AG04449 (cell line): ENCODE data around the gene MAP4K4.
"Not testable (repeated sequence)": the region's sequence is repeated elsewhere in the genome, so short reads cannot be mapped to it uniquely, and the experiment has no call there.

ENCODE experiments used
- CTCF ChIA-PET: fragments of 350-600 bp; formaldehyde crosslinking; extraction: SDS; loops from one replicate; lab custom pipeline; 2021; ENCODE audit warnings: antibody characterized with exemption; lab: Yijun Ruan, JAX
- POLR2A ChIA-PET: fragments of 400-600, 350-600 bp; formaldehyde crosslinking; extraction: SDS; loops from one replicate; lab custom pipeline; 2020; ENCODE audit warnings: antibody characterized with exemption, inconsistent platforms; lab: Yijun Ruan, JAX
- DNase-seq: peaks from one replicate; pipeline ENCODE4 v3.0.0-alpha.2; 2010; ENCODE audit warnings: low read depth, low spot score
- H3K4me3 ChIP-seq: 2 replicates; pipeline ENCODE4 v1.5.1; 2011; ENCODE audit warnings: low read depth, mild to moderate bottlenecking, control low read depth, low read length
- TF ChIP-seq, protein P1 (sequence below): IDR thresholded peaks from one replicate; pipeline ENCODE4 v1.5.1; 2011; ENCODE audit warnings: mild to moderate bottlenecking, moderate library complexity, low read length, control low read depth, inconsistent platforms; ENCODE audit not compliant: insufficient read depth; ENCODE audit errors: missing control alignments

The MAP4K4 gene

DNA sequence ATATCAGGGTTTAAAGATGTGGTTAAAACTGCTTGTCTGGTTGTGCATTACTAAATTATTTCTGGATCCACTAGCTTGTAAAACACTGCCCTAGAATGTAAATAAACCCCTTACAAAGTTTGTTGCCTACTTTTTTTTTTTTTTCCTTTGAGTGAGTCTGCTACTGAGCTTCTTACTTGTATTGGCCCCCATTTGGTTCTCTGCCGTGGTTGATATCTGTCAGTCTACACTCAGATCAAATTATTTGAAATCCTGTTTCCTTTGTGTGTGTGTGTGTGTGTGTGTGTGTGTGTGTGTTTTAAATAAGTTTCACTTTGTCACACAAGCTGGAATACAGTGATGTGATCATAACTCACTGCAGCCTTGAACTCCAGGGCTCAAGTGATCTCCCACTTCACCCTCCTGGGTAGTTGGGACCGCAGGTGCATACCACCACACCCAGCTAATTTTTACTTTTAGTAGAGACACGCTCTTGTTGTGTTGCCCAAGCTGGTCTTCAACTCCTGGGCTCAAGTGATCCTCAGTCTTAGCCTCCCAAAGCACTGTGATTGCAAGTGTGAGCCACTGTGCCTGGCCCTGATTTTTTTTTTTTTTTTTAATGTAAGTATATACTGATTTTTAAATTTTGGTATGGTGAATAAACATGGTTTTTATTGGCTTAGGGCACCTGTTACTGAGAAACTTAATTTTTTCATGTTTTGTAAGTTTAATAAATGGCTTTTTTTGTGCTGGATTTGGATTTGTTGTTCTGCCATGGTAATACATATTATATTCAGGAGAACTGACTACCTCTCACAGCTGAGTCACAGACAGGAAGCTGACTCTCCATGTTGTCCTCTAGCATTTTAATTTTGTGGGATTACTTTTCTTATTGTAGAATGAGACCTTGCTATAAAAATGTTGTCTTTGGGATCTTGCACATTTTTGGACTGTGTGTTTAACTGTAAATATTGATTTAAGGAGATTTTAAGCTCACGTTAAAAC, 48.5 kb downstream of the MAP4K4 start:
- TF ChIP-seq, protein P1, sequence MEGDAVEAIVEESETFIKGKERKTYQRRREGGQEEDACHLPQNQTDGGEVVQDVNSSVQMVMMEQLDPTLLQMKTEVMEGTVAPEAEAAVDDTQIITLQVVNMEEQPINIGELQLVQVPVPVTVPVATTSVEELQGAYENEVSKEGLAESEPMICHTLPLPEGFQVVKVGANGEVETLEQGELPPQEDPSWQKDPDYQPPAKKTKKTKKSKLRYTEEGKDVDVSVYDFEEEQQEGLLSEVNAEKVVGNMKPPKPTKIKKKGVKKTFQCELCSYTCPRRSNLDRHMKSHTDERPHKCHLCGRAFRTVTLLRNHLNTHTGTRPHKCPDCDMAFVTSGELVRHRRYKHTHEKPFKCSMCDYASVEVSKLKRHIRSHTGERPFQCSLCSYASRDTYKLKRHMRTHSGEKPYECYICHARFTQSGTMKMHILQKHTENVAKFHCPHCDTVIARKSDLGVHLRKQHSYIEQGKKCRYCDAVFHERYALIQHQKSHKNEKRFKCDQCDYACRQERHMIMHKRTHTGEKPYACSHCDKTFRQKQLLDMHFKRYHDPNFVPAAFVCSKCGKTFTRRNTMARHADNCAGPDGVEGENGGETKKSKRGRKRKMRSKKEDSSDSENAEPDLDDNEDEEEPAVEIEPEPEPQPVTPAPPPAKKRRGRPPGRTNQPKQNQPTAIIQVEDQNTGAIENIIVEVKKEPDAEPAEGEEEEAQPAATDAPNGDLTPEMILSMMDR, result no peak
- POLR2A ChIA-PET, result interaction anchor here (0.7 to 2.1 kb wide), 5 partner anchors 9 to 75 kb away, joined by 4 to 9 read pairs (median 5); partner anchors contain the start of gene MAP4K4
- DNase-seq, result no peak
- no peak overlapping the region for H3K4me3 ChIP-seq
- CTCF ChIA-PET, result interaction anchor here (0.9 to 2.5 kb wide), 8 partner anchors 8 to 404 kb away, joined by 3 to 10 read pairs (median 4); partner anchors contain the start of gene MAP4K4

DNA sequence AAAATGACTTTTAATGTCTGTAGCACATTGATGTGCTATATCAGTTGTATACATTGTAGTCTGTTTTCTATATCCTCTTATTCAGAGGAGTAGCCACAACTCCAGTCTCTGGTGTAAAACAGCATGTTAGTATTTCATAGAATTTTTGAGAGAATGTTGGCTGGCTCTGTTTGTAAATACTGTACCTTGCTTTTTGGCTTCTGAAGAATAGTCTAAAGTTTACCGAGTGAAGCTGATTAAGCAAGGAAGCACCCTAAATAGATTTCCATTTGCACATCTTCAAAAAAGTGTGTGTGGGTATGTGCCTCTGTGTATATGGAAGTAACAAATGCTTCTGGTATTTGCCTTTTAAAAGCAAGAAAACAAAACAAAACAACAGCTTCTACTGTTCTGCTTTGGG, 50.5 kb downstream of the MAP4K4 start:
- DNase-seq, result no peak
- POLR2A ChIA-PET, result interaction anchor here (1.2 to 1.9 kb wide), 2 partner anchors 11 to 48 kb away, joined by 4 to 9 read pairs; no protein-coding TSS in a partner anchor
- TF ChIP-seq, protein P1, result no peak
- CTCF ChIA-PET, result interaction anchor here (1.1 to 1.5 kb wide), 2 partner anchors 9 to 21 kb away, joined by 3 to 4 read pairs; no protein-coding TSS in a partner anchor
- H3K4me3 ChIP-seq, result no peak overlapping the region

DNA sequence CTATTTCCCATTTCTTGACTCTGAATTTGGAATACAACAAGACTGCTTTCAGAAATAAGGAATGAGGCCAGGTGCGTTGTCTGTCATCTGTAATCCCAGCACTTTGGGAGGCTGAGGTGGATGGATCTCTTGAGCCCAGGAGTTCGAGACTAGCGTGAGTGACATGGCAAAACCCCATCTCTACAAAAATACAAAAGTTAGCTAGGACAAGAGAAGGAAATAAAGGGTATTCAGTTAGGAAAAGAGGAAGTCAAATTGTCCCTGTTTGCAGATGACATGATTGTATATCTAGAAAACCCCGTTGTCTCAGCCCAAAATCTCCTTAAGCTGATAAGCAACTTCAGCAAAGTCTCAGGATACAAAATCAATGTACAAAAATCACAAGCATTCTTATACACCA, 51.0 kb downstream of the MAP4K4 start:
- not testable (repeated sequence) for DNase-seq, H3K4me3 ChIP-seq
- CTCF ChIA-PET, result interaction anchor here (1.1 to 1.5 kb wide), 2 partner anchors 9 to 20 kb away, joined by 3 to 4 read pairs; no protein-coding TSS in a partner anchor
- POLR2A ChIA-PET, result interaction anchor here (1.2 kb wide), 1 partner anchor 48 kb away, joined by 4 read pairs; no protein-coding TSS in a partner anchor

DNA sequence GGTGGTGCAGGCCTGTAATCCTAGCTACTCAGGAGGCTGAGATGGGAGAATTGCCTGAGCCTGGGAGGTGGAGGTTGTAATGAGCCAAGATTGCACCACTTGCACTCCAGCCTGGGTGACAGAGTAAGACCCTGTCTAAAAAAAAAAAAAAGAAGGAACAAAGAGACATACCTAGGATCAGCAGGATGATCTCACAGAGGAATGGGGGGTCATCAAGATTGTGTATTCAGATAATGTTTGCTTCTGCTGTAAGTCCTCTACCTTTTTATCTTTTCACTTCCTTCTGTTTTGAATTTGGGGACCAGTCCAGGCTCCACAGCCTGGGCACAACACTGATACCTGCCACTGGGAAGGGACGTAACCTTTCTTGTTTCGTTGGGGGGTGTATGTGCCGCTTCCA, 53.2 kb downstream of the MAP4K4 start:
- no peak for DNase-seq
- TF ChIP-seq, protein P1, result no peak
- POLR2A ChIA-PET, result no interaction called here
- CTCF ChIA-PET, result interaction anchor here (1.0 kb wide), 1 partner anchor 12 kb away, joined by 3 read pairs; no protein-coding TSS in a partner anchor
- no peak overlapping the region for H3K4me3 ChIP-seq

DNA sequence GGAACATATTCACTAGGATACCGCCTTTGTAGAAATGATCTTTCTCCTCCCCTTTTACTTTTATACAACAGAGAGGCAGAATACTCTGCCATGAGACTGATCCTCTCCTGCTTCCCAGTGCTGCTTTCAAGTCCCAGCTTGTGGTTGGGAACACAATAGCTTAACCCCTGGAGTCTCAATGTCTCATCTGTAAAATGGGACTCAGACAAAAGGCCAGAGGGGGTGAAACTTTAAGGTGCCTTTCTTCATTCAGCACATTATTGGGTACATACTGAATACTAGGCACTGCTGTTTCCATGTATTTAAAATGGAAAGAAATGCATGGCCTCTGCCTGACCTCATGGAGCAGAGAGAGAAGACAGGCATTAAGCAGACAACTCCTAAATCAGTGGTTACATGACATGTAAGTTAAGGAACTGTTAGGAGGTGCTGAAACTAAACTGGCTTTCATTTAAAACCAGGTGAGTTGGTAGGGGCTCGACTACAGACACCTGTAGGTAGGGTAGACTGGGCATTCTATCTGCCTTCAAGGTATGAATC, 53.8 kb downstream of the MAP4K4 start:
- POLR2A ChIA-PET, result no interaction called here
- no peak for DNase-seq
- no peak overlapping the region for H3K4me3 ChIP-seq
- CTCF ChIA-PET, result interaction anchor here (1.0 to 2.0 kb wide), 3 partner anchors 12 to 53 kb away, joined by 3 to 8 read pairs (median 3); no protein-coding TSS in a partner anchor
- TF ChIP-seq, protein P1, result no peak

DNA sequence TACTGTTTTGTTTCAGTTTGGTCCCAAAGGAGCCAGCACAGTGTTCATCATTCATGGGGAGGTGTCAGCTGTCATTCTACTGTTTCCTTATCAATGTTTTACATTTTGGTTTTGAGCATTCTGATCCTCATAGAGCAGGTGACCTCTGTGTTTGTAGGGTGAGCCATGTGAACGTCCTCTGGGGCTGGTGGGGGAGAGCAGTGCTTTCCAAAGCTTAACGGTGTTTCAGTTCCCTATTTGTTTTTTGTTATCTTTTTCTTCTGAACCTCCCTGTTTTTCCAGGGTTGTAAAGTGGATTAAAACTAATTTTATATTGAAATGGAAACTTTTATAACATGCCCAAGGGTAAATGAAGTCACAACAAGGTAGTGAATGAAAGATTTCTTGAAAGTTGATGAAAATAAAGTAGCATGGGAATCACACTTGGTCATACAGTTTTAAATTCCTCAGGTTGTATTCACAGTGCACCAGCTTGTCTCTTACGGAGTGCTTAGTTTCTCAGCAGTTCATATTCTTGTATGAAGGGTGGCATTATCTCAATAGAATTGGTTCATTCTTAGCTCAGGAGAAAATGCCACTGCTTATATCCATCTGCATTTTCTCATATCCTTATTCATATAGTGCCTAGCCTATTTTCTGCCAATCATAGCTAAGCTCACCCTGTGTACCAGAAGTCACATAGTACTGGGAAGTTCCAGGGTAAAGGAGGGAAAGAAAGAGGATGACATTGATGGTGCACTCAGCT, 54.5 kb downstream of the MAP4K4 start:
- no peak overlapping the region for H3K4me3 ChIP-seq
- DNase-seq, result no peak
- CTCF ChIA-PET, result interaction anchor here (1.0 to 2.0 kb wide), 4 partner anchors 15 to 411 kb away, joined by 3 to 8 read pairs (median 3); no protein-coding TSS in a partner anchor
- POLR2A ChIA-PET, result no interaction called here
- TF ChIP-seq, protein P1, result no peak
